NCI-H1092 treated with DMSO at 0.1 percent for 48 hours (cell line): ENCODE data around the gene HEATR1.
"Not testable (repeated sequence)": the region's sequence is repeated elsewhere in the genome, so short reads cannot be mapped to it uniquely, and the experiment has no call there.

Experiments
- DNase-seq: peaks from one replicate; lab custom pipeline; 2025; lab: John Stamatoyannopoulos, UW

The HEATR1 gene

GRCh38 chr1:236602171-236602570, 2.1 kb downstream of the HEATR1 start:
- no peak for DNase-seq

GRCh38 chr1:236590553-236591150, 13.7 kb downstream of the HEATR1 start:
- no peak for DNase-seq

- DNase-seq = no peak
These were observed 14.8 kb downstream of the HEATR1 start for GRCh38 chr1:236589531-236589930.

- DNase-seq = no peak
These were observed 22.8 kb downstream of the HEATR1 start for GRCh38 chr1:236581528-236581927.

GRCh38 chr1:236580404-236580803, 23.9 kb downstream of the HEATR1 start:
- DNase-seq = not testable (repeated sequence)

- DNase-seq = no peak
These were observed 25.7 kb downstream of the HEATR1 start for GRCh38 chr1:236578661-236579060.

- DNase-seq = not testable (repeated sequence)
These were observed 27.3 kb downstream of the HEATR1 start for GRCh38 chr1:236577041-236577440.

- DNase-seq = no peak
These were observed 28.3 kb downstream of the HEATR1 start for GRCh38 chr1:236576004-236576403.

- no peak for DNase-seq
These were observed 28.8 kb downstream of the HEATR1 start for GRCh38 chr1:236575523-236575922.

GRCh38 chr1:236568285-236568894, 35.9 kb downstream of the HEATR1 start:
- no peak for DNase-seq

- DNase-seq = no peak
These were observed 38.8 kb downstream of the HEATR1 start for GRCh38 chr1:236565530-236565929.

GRCh38 chr1:236561976-236562375, 42.3 kb downstream of the HEATR1 start:
- no peak for DNase-seq

GRCh38 chr1:236560213-236560771, 44.0 kb downstream of the HEATR1 start:
- DNase-seq = no peak

- no peak for DNase-seq
These were observed 45.5 kb downstream of the HEATR1 start for GRCh38 chr1:236558846-236559245.

GRCh38 chr1:236558081-236558480, 46.2 kb downstream of the HEATR1 start:
- DNase-seq = no peak

- no peak for DNase-seq
These were observed 47.7 kb downstream of the HEATR1 start for GRCh38 chr1:236556606-236557005.

GRCh38 chr1:236553370-236553769, 50.9 kb downstream of the HEATR1 start:
- DNase-seq = no peak

- DNase-seq = no peak
These were observed 51.4 kb downstream of the HEATR1 start for GRCh38 chr1:236552901-236553300.

GRCh38 chr1:236552096-236552495, 52.2 kb downstream of the HEATR1 start:
- no peak for DNase-seq

GRCh38 chr1:236550961-236551851, 53.1 kb downstream of the HEATR1 start:
- no peak for DNase-seq

- DNase-seq = no peak
These were observed 55.9 kb downstream of the HEATR1 start for GRCh38 chr1:236548452-236548851.

GRCh38 chr1:236545621-236546169, 58.6 kb downstream of the HEATR1 start:
- no peak for DNase-seq
